Measurements from ENCODE around the gene CNTNAP2. TPM values are rescaled to one million over a fixed set of nuclear protein-coding genes. Genes with fewer than 3 reads are reported as not detected.

Gene CNTNAP2
- total RNA-seq, 2 experiments from 2014 or later, result 0.28 TPM; not detected in 1

GRCh38 chr7:147136352-147136751 is 1019.8 kb downstream of the CNTNAP2 start:
- ChIA-PET POLR2A (no interaction called here), CTCF (ENCODE audit: unreplicated experiment) (no interaction called here)
- H4K20me1 ChIP-seq (ENCODE audit: insufficient read depth, low read length), result no peaks in the 10 kb centered on the region
- H3K27ac ChIP-seq (ENCODE audit: low read depth, low read length, poor library complexity, severe bottlenecking), result no peak overlapping the region
- TF ChIP-seq EZH2phosphoT487 (IDR thresholded peaks at IDR 0.05; ENCODE audit: borderline replicate concordance, low read depth, low read length), result no peak
- TF ChIP-seq, protein P1, sequence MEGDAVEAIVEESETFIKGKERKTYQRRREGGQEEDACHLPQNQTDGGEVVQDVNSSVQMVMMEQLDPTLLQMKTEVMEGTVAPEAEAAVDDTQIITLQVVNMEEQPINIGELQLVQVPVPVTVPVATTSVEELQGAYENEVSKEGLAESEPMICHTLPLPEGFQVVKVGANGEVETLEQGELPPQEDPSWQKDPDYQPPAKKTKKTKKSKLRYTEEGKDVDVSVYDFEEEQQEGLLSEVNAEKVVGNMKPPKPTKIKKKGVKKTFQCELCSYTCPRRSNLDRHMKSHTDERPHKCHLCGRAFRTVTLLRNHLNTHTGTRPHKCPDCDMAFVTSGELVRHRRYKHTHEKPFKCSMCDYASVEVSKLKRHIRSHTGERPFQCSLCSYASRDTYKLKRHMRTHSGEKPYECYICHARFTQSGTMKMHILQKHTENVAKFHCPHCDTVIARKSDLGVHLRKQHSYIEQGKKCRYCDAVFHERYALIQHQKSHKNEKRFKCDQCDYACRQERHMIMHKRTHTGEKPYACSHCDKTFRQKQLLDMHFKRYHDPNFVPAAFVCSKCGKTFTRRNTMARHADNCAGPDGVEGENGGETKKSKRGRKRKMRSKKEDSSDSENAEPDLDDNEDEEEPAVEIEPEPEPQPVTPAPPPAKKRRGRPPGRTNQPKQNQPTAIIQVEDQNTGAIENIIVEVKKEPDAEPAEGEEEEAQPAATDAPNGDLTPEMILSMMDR (conservative IDR thresholded peaks at IDR 0.05; ENCODE audit: low read length), result no peak
- H3K9me3 ChIP-seq (ENCODE audit: low read length), result no peaks in the 10 kb centered on the region
- no peaks in the 10 kb centered on the region for H3K79me2 ChIP-seq (ENCODE audit: insufficient read depth, low read depth, low read length)
- no peaks in the 10 kb centered on the region for H3K9me2 ChIP-seq (ENCODE audit: insufficient read depth, low read length)
- no peaks in the 10 kb centered on the region for H3K4me1 ChIP-seq (ENCODE audit: insufficient read depth, low read length, poor library complexity, severe bottlenecking)
- no TSS peak for BruUV-seq (replicated peaks)
- intact Hi-C loops (cut with micrococcal nuclease; ENCODE audit: unreplicated experiment), result no loop called here
- H3K36me3 ChIP-seq (ENCODE audit: insufficient read depth, low read length), result no peaks in the 10 kb centered on the region
- no peak overlapping the region for H2AFZ ChIP-seq (ENCODE audit: low read length)
- no peak for DNase-seq (ENCODE audit: low spot score)
- H3K4me2 ChIP-seq (ENCODE audit: low read length), result no peak overlapping the region
- no peak overlapping the region for H3K4me3 ChIP-seq (ENCODE audit: low read depth, low read length, poor library complexity, severe bottlenecking)

- no peak for DNase-seq (ENCODE audit: low spot score)
- Histone ChIP-seq H4K20me1 (ENCODE audit: insufficient read depth, low read length) (no peaks in the 10 kb centered on the region), H3K27ac (ENCODE audit: low read depth, low read length, poor library complexity, severe bottlenecking) (no peak overlapping the region), H3K9me3 (ENCODE audit: low read length) (no peaks in the 10 kb centered on the region), H3K79me2 (ENCODE audit: insufficient read depth, low read depth, low read length) (no peaks in the 10 kb centered on the region), H3K4me2 (ENCODE audit: low read length) (no peak overlapping the region), H3K4me1 (ENCODE audit: insufficient read depth, low read length, poor library complexity, severe bottlenecking) (no peaks in the 10 kb centered on the region), H3K4me3 (ENCODE audit: low read depth, low read length, poor library complexity, severe bottlenecking) (no peak overlapping the region), H3K9me2 (ENCODE audit: insufficient read depth, low read length) (no peaks in the 10 kb centered on the region), H2AFZ (ENCODE audit: low read length) (no peak overlapping the region), H3K36me3 (ENCODE audit: insufficient read depth, low read length) (no peaks in the 10 kb centered on the region)
- CTCF ChIA-PET (ENCODE audit: unreplicated experiment), result no interaction called here
- BruUV-seq (replicated peaks), result no TSS peak
- intact Hi-C loops (cut with micrococcal nuclease; ENCODE audit: unreplicated experiment), result no loop called here
- POLR2A ChIA-PET, result no interaction called here
- TF ChIP-seq EZH2phosphoT487 (IDR thresholded peaks at IDR 0.05; ENCODE audit: borderline replicate concordance, low read depth, low read length), result no peak
- TF ChIP-seq, protein P1 (conservative IDR thresholded peaks at IDR 0.05; ENCODE audit: low read length), result no peak
These were observed 1028.6 kb downstream of the CNTNAP2 start for GRCh38 chr7:147145194-147145593.

DNA sequence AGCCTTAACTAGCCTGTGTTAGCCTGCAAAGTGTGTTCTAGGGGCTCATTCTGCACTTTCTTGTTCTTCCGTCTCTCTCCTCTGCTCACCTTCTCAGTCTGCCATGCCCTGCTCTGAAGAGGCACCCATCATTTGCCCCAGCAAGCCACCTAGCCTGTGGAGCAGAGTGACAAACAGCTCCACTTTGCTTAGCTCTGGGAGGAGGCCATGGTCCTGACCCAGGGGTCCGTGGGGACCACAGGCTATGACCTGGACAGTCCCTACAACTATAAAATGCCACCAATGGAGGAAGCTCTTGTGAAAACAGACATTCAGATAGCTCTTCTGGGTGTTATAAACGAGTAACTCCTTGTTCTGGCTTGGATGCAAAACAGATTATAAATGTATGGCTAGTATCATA is 1029.6 kb downstream of the CNTNAP2 start:
- TF ChIP-seq, protein P1 (conservative IDR thresholded peaks at IDR 0.05; ENCODE audit: low read length), result no peak
- no peak for TF ChIP-seq EZH2phosphoT487 (IDR thresholded peaks at IDR 0.05; ENCODE audit: borderline replicate concordance, low read depth, low read length)

More for the DNA sequence above, 1029.6 kb downstream of the CNTNAP2 start:
- Histone ChIP-seq H3K9me2 (ENCODE audit: insufficient read depth, low read length) (no peaks in the 10 kb centered on the region), H3K9me3 (ENCODE audit: low read length) (no peaks in the 10 kb centered on the region), H3K79me2 (ENCODE audit: insufficient read depth, low read depth, low read length) (no peaks in the 10 kb centered on the region), H3K4me3 (ENCODE audit: low read depth, low read length, poor library complexity, severe bottlenecking) (no peak overlapping the region), H3K27ac (ENCODE audit: low read depth, low read length, poor library complexity, severe bottlenecking) (no peak overlapping the region), H3K4me1 (ENCODE audit: insufficient read depth, low read length, poor library complexity, severe bottlenecking) (no peaks in the 10 kb centered on the region), H4K20me1 (ENCODE audit: insufficient read depth, low read length) (no peaks in the 10 kb centered on the region), H3K36me3 (ENCODE audit: insufficient read depth, low read length) (no peaks in the 10 kb centered on the region), H3K4me2 (ENCODE audit: low read length) (no peak overlapping the region), H2AFZ (ENCODE audit: low read length) (no peak overlapping the region)
- no peak for DNase-seq (ENCODE audit: low spot score)
- ChIA-PET POLR2A (no interaction called here), CTCF (ENCODE audit: unreplicated experiment) (no interaction called here)
- no TSS peak for BruUV-seq (replicated peaks)
- intact Hi-C loops (cut with micrococcal nuclease; ENCODE audit: unreplicated experiment), result no loop called here
